ENCODE measurements around the gene RNF138. TPM values are rescaled to one million over a fixed set of nuclear protein-coding genes. Genes with fewer than 3 reads are reported as not detected.

Gene RNF138
- total and polyA plus RNA-seq, 2 of the 13 experiments (the other 11 are each of a cell fraction or from before 2014, with no cell fraction given): 14.6 to 33.6 TPM

GRCh38 chr18:32158108-32158624 is 66.5 kb downstream of the RNF138 start (continued):
- no peak for TF ChIP-seq ARID4A (CRISPR knock-in tag; IDR thresholded peaks at IDR 0.05; ENCODE audit: borderline replicate concordance)
- TF ChIP-seq, protein P1, sequence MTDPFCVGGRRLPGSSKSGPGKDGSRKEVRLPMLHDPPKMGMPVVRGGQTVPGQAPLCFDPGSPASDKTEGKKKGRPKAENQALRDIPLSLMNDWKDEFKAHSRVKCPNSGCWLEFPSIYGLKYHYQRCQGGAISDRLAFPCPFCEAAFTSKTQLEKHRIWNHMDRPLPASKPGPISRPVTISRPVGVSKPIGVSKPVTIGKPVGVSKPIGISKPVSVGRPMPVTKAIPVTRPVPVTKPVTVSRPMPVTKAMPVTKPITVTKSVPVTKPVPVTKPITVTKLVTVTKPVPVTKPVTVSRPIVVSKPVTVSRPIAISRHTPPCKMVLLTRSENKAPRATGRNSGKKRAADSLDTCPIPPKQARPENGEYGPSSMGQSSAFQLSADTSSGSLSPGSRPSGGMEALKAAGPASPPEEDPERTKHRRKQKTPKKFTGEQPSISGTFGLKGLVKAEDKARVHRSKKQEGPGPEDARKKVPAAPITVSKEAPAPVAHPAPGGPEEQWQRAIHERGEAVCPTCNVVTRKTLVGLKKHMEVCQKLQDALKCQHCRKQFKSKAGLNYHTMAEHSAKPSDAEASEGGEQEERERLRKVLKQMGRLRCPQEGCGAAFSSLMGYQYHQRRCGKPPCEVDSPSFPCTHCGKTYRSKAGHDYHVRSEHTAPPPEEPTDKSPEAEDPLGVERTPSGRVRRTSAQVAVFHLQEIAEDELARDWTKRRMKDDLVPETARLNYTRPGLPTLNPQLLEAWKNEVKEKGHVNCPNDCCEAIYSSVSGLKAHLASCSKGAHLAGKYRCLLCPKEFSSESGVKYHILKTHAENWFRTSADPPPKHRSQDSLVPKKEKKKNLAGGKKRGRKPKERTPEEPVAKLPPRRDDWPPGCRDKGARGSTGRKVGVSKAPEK (CRISPR knock-in tag; IDR thresholded peaks at IDR 0.05; ENCODE audit: borderline replicate concordance): peak; percentile 87; the same call in 1 of the 2 replicates
- TF ChIP-seq FOXC1 (CRISPR knock-in tag; IDR thresholded peaks at IDR 0.05; ENCODE audit: borderline replicate concordance): no peak
- no peak for TF ChIP-seq RBM39 (IDR thresholded peaks at IDR 0.05; ENCODE audit: low read depth, low read length, poor library complexity, severe bottlenecking)
- no peak for TF ChIP-seq ZNF770 (CRISPR knock-in tag; IDR thresholded peaks at IDR 0.05)
- no peak for TF ChIP-seq ZNF256 (CRISPR knock-in tag; conservative IDR thresholded peaks at IDR 0.05)
- no peak for TF ChIP-seq RARG (CRISPR knock-in tag; IDR thresholded peaks at IDR 0.05; ENCODE audit: low read depth)
- TF ChIP-seq ZNF34 (CRISPR knock-in tag; IDR thresholded peaks at IDR 0.05; ENCODE audit: borderline replicate concordance): no peak
- no peak for TF ChIP-seq ZNF230 (CRISPR knock-in tag; IDR thresholded peaks at IDR 0.05)
- no peak for TF ChIP-seq ZZZ3 (CRISPR knock-in tag; IDR thresholded peaks at IDR 0.05; ENCODE audit: borderline replicate concordance)
- TF ChIP-seq, protein P2, sequence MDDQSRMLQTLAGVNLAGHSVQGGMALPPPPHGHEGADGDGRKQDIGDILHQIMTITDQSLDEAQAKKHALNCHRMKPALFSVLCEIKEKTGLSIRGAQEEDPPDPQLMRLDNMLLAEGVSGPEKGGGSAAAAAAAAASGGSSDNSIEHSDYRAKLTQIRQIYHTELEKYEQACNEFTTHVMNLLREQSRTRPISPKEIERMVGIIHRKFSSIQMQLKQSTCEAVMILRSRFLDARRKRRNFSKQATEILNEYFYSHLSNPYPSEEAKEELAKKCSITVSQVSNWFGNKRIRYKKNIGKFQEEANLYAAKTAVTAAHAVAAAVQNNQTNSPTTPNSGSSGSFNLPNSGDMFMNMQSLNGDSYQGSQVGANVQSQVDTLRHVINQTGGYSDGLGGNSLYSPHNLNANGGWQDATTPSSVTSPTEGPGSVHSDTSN (CRISPR knock-in tag; IDR thresholded peaks at IDR 0.05; ENCODE audit: borderline replicate concordance): no peak
- TF ChIP-seq HNRNPLL (IDR thresholded peaks at IDR 0.05; ENCODE audit: low read depth, low read length, poor library complexity, severe bottlenecking): no peak
- 0 out of 2 replicates have a peak, but pooled peaks have one; percentile 6 for TF ChIP-seq RARA (CRISPR knock-in tag; IDR thresholded peaks at IDR 0.05)
- TF ChIP-seq ZNF597 (CRISPR knock-in tag; IDR thresholded peaks at IDR 0.05): no peak
- no peak for TF ChIP-seq ZNF382 (CRISPR knock-in tag; IDR thresholded peaks at IDR 0.05; ENCODE audit: borderline replicate concordance)
- TF ChIP-seq SIX4 (CRISPR knock-in tag; IDR thresholded peaks at IDR 0.05): 0 out of 2 replicates have a peak, but pooled peaks have one; percentile 46
- 0 out of 2 replicates have a peak, but pooled peaks have one; percentile 37 for TF ChIP-seq GZF1 (CRISPR knock-in tag; IDR thresholded peaks at IDR 0.05)
